HEK293 (cell line): ENCODE measurements around the gene CLIC3.
A peak's percentile ranks its signal among the peaks of the same experiment; 100 is the strongest.

Experiments
- EGR2 ChIP-seq: fragments of 450-650 bp; formaldehyde crosslinking; IDR thresholded peaks from 2 replicates; pipeline ENCODE4 v1.5.1; 2016; ENCODE audit warnings: low read depth, missing biosample characterization, missing genetic modification characterization
- KLF7 ChIP-seq: fragments of 450-650 bp; formaldehyde crosslinking; IDR thresholded peaks from 2 replicates; pipeline ENCODE4 v1.5.1; 2016; ENCODE audit warnings: missing biosample characterization, missing genetic modification characterization, borderline replicate concordance
- MYNN ChIP-seq: fragments of 450-650 bp; formaldehyde crosslinking; IDR thresholded peaks from 2 replicates; pipeline ENCODE4 v1.5.1; 2016; ENCODE audit warnings: missing biosample characterization, missing genetic modification characterization, borderline replicate concordance
- SALL2 ChIP-seq: fragments of 450-650 bp; formaldehyde crosslinking; IDR thresholded peaks from 2 replicates; pipeline ENCODE4 v1.5.0; 2017; ENCODE audit warnings: missing biosample characterization, mild to moderate bottlenecking, missing genetic modification characterization, borderline replicate concordance
- ZNF146 ChIP-seq: fragments of 450-650 bp; formaldehyde crosslinking; IDR thresholded peaks from 2 replicates; pipeline ENCODE4 v1.5.1; 2016; ENCODE audit warnings: missing biosample characterization, missing genetic modification characterization
- ZNF175 ChIP-seq: fragments of 450-650 bp; formaldehyde crosslinking; IDR thresholded peaks from 2 replicates; pipeline ENCODE4 v1.5.1; 2016; ENCODE audit warnings: missing biosample characterization, missing genetic modification characterization
- ZNF214 ChIP-seq: fragments of 450-650 bp; formaldehyde crosslinking; IDR thresholded peaks from 2 replicates; pipeline ENCODE4 v1.5.1; 2017; ENCODE audit warnings: missing biosample characterization, mild to moderate bottlenecking, missing genetic modification characterization, borderline replicate concordance
- ZNF24 ChIP-seq: fragments of 450-650 bp; formaldehyde crosslinking; IDR thresholded peaks from 2 replicates; pipeline ENCODE4 v1.5.1; 2016; ENCODE audit warnings: missing biosample characterization, missing genetic modification characterization
- ZNF248 ChIP-seq: fragments of 450-650 bp; formaldehyde crosslinking; IDR thresholded peaks from 2 replicates; pipeline ENCODE4 v1.5.1; 2017; ENCODE audit warnings: missing biosample characterization, missing genetic modification characterization
- ZNF266 ChIP-seq: fragments of 450-650 bp; formaldehyde crosslinking; IDR thresholded peaks from 2 replicates; pipeline ENCODE4 v1.5.1; 2016; ENCODE audit warnings: missing biosample characterization, missing genetic modification characterization, low read depth
- ZNF423 ChIP-seq: fragments of 450-650 bp; formaldehyde crosslinking; IDR thresholded peaks from 2 replicates; pipeline ENCODE4 v1.5.1; 2016; ENCODE audit warnings: missing biosample characterization, missing genetic modification characterization
- ZNF530 ChIP-seq: fragments of 450-650 bp; formaldehyde crosslinking; IDR thresholded peaks from 2 replicates; pipeline ENCODE4 v1.5.1; 2016; ENCODE audit warnings: low read depth, missing biosample characterization, missing genetic modification characterization
- ZNF654 ChIP-seq: fragments of 450-650 bp; formaldehyde crosslinking; IDR thresholded peaks from 2 replicates; pipeline ENCODE4 v1.5.1; 2016; ENCODE audit warnings: low read depth, missing biosample characterization, missing genetic modification characterization
- ZNF658 ChIP-seq: fragments of 450-650 bp; formaldehyde crosslinking; IDR thresholded peaks from 2 replicates; pipeline ENCODE4; 2016; ENCODE audit warnings: missing biosample characterization, missing genetic modification characterization
- ZNF660 ChIP-seq: fragments of 450-650 bp; IDR thresholded peaks from 2 replicates; pipeline ENCODE4 v1.5.1; 2018; ENCODE audit warnings: missing biosample characterization, mild to moderate bottlenecking, missing genetic modification characterization
- ZXDB ChIP-seq: fragments of 450-650 bp; formaldehyde crosslinking; IDR thresholded peaks from 2 replicates; pipeline ENCODE4 v1.5.1; 2016; ENCODE audit warnings: missing biosample characterization, missing genetic modification characterization
- TF ChIP-seq, protein P1 (sequence below): fragments of 450-650 bp; formaldehyde crosslinking; IDR thresholded peaks from 2 replicates; pipeline ENCODE4 v1.5.1; 2016; ENCODE audit warnings: missing biosample characterization, missing genetic modification characterization
- TF ChIP-seq, protein P2 (sequence below): fragments of 450-650 bp; formaldehyde crosslinking; IDR thresholded peaks from 2 replicates; pipeline ENCODE4 v1.5.1; 2016; ENCODE audit warnings: missing biosample characterization, missing genetic modification characterization
- TF ChIP-seq, protein P3 (sequence below): fragments of 450-650 bp; formaldehyde crosslinking; IDR thresholded peaks from 2 replicates; pipeline ENCODE4 v1.5.1; 2016; ENCODE audit warnings: missing biosample characterization, missing genetic modification characterization
- TF ChIP-seq, protein P4 (sequence below): fragments of 450-650 bp; formaldehyde crosslinking; IDR thresholded peaks from 2 replicates; pipeline ENCODE4 v1.5.1; 2016; ENCODE audit warnings: missing biosample characterization, missing genetic modification characterization
- TF ChIP-seq, protein P5 (sequence below): fragments of 450-650 bp; formaldehyde crosslinking; IDR thresholded peaks from 2 replicates; pipeline ENCODE4 v1.5.1; 2017; ENCODE audit warnings: missing biosample characterization, missing genetic modification characterization
- TF ChIP-seq, protein P6 (sequence below): fragments of 450-650 bp; formaldehyde crosslinking; IDR thresholded peaks from 2 replicates; pipeline ENCODE4 v1.5.1; 2016; ENCODE audit warnings: missing biosample characterization, missing genetic modification characterization
- TF ChIP-seq, protein P7 (sequence below): fragments of 450-650 bp; formaldehyde crosslinking; IDR thresholded peaks from 2 replicates; pipeline ENCODE4 v1.5.1; 2016; ENCODE audit warnings: missing biosample characterization, missing genetic modification characterization

The CLIC3 gene

DNA sequence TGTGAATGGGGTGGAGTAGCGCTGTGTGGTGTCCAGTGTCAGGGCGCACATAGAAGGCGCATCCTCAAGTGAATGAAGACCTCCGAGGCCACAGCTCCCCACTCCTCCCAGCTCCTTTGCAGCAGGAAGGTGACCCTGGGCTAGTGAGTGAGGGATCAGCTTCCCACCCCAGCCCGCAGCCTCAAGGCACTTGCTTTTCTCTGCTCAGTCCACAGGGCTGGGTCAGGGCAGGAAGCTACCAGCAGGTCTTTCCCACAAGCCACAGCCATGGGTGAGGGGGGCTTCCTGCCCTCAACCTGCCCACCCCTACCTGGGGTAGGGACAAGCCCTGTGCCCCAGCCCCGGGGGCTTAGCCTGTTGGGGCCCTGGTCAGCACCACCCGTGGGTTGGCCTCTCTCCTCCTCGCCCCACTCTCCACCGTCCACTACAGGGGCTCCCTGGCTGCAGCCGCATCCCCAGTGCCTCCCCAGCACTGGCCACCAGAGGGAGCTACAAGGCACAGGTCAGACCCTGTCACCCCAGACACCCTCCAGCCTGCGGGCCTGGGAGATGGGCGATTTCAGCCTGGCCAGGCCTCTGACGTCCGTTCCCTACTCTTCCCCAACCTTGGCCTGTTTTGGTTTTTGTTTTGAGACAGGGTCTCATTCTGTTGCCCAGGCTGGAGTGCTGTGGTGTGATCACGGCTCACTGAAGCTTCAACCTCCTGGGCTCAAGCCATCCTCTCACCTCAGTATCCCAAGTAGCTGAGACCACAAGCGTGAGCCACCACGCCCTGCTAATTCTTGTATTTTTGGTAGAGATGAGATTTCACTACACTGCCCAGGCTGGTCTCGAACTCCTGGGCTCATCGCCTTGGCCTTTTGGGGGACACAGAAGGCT is 32.9 kb upstream of the CLIC3 start (continued):
- TF ChIP-seq, protein P1, sequence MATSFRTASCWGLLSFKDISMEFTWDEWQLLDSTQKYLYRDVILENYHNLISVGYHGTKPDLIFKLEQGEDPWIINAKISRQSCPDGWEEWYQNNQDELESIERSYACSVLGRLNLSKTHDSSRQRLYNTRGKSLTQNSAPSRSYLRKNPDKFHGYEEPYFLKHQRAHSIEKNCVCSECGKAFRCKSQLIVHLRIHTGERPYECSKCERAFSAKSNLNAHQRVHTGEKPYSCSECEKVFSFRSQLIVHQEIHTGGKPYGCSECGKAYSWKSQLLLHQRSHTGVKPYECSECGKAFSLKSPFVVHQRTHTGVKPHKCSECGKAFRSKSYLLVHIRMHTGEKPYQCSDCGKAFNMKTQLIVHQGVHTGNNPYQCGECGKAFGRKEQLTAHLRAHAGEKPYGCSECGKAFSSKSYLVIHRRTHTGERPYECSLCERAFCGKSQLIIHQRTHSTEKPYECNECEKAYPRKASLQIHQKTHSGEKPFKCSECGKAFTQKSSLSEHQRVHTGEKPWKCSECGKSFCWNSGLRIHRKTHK (tag by site-specific recombination): no peak
- no peak for TF ChIP-seq ZNF658 (tag by site-specific recombination)
- no peak for TF ChIP-seq ZNF24 (tag by site-specific recombination)
- no peak for TF ChIP-seq ZNF266
- TF ChIP-seq ZNF423 (tag by site-specific recombination): no peak
- TF ChIP-seq ZNF530: no peak
- peak; percentile 63; the same call in 1 of the 2 replicates for TF ChIP-seq KLF7 (tag by site-specific recombination)
- TF ChIP-seq EGR2: no peak
- TF ChIP-seq, protein P2, sequence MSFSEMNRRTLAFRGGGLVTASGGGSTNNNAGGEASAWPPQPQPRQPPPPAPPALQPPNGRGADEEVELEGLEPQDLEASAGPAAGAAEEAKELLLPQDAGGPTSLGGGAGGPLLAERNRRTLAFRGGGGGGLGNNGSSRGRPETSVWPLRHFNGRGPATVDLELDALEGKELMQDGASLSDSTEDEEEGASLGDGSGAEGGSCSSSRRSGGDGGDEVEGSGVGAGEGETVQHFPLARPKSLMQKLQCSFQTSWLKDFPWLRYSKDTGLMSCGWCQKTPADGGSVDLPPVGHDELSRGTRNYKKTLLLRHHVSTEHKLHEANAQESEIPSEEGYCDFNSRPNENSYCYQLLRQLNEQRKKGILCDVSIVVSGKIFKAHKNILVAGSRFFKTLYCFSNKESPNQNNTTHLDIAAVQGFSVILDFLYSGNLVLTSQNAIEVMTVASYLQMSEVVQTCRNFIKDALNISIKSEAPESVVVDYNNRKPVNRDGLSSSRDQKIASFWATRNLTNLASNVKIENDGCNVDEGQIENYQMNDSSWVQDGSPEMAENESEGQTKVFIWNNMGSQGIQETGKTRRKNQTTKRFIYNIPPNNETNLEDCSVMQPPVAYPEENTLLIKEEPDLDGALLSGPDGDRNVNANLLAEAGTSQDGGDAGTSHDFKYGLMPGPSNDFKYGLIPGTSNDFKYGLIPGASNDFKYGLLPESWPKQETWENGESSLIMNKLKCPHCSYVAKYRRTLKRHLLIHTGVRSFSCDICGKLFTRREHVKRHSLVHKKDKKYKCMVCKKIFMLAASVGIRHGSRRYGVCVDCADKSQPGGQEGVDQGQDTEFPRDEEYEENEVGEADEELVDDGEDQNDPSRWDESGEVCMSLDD: peak; percentile 83
- TF ChIP-seq, protein P3, sequence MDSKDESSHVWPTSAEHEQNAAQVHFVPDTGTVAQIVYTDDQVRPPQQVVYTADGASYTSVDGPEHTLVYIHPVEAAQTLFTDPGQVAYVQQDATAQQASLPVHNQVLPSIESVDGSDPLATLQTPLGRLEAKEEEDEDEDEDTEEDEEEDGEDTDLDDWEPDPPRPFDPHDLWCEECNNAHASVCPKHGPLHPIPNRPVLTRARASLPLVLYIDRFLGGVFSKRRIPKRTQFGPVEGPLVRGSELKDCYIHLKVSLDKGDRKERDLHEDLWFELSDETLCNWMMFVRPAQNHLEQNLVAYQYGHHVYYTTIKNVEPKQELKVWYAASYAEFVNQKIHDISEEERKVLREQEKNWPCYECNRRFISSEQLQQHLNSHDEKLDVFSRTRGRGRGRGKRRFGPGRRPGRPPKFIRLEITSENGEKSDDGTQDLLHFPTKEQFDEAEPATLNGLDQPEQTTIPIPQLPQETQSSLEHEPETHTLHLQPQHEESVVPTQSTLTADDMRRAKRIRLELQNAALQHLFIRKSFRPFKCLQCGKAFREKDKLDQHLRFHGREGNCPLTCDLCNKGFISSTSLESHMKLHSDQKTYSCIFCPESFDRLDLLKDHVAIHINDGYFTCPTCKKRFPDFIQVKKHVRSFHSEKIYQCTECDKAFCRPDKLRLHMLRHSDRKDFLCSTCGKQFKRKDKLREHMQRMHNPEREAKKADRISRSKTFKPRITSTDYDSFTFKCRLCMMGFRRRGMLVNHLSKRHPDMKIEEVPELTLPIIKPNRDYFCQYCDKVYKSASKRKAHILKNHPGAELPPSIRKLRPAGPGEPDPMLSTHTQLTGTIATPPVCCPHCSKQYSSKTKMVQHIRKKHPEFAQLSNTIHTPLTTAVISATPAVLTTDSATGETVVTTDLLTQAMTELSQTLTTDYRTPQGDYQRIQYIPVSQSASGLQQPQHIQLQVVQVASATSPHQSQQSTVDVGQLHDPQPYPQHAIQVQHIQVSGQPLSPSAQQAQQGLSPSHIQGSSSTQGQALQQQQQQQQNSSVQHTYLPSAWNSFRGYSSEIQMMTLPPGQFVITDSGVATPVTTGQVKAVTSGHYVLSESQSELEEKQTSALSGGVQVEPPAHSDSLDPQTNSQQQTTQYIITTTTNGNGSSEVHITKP (tag by site-specific recombination): no peak
- no peak for TF ChIP-seq MYNN (tag by site-specific recombination)
- no peak for TF ChIP-seq SALL2 (tag by site-specific recombination)
- TF ChIP-seq ZXDB (tag by site-specific recombination): no peak
- TF ChIP-seq, protein P4, sequence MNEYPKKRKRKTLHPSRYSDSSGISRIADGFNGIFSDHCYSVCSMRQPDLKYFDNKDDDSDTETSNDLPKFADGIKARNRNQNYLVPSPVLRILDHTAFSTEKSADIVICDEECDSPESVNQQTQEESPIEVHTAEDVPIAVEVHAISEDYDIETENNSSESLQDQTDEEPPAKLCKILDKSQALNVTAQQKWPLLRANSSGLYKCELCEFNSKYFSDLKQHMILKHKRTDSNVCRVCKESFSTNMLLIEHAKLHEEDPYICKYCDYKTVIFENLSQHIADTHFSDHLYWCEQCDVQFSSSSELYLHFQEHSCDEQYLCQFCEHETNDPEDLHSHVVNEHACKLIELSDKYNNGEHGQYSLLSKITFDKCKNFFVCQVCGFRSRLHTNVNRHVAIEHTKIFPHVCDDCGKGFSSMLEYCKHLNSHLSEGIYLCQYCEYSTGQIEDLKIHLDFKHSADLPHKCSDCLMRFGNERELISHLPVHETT: peak; percentile 50; the same call in 1 of the 2 replicates
- TF ChIP-seq, protein P5, sequence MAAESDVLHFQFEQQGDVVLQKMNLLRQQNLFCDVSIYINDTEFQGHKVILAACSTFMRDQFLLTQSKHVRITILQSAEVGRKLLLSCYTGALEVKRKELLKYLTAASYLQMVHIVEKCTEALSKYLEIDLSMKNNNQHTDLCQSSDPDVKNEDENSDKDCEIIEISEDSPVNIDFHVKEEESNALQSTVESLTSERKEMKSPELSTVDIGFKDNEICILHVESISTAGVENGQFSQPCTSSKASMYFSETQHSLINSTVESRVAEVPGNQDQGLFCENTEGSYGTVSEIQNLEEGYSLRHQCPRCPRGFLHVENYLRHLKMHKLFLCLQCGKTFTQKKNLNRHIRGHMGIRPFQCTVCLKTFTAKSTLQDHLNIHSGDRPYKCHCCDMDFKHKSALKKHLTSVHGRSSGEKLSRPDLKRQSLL (tag by site-specific recombination): no peak
- peak; percentile 27 for TF ChIP-seq ZNF654 (tag by site-specific recombination)
- no peak for TF ChIP-seq ZNF175 (tag by site-specific recombination)
- TF ChIP-seq, protein P6, sequence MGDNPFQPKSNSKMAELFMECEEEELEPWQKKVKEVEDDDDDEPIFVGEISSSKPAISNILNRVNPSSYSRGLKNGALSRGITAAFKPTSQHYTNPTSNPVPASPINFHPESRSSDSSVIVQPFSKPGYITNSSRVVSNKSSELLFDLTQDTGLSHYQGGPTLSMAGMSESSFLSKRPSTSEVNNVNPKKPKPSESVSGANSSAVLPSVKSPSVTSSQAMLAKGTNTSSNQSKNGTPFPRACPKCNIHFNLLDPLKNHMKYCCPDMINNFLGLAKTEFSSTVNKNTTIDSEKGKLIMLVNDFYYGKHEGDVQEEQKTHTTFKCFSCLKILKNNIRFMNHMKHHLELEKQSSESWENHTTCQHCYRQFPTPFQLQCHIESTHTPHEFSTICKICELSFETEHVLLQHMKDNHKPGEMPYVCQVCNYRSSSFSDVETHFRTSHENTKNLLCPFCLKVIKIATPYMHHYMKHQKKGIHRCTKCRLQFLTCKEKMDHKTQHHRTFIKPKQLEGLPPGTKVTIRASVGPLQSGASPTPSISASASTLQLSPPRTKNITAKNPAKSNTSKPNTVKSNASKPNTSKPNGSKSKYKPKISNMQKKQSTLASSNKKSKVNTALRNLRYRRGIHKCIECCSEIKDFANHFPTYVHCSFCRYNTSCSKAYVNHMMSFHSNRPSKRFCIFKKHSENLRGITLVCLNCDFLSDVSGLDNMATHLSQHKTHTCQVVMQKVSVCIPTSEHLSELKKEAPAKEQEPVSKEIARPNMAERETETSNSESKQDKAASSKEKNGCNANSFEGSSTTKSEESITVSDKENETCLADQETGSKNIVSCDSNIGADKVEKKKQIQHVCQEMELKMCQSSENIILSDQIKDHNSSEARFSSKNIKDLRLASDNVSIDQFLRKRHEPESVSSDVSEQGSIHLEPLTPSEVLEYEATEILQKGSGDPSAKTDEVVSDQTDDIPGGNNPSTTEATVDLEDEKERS (tag by site-specific recombination): no peak
- TF ChIP-seq, protein P7, sequence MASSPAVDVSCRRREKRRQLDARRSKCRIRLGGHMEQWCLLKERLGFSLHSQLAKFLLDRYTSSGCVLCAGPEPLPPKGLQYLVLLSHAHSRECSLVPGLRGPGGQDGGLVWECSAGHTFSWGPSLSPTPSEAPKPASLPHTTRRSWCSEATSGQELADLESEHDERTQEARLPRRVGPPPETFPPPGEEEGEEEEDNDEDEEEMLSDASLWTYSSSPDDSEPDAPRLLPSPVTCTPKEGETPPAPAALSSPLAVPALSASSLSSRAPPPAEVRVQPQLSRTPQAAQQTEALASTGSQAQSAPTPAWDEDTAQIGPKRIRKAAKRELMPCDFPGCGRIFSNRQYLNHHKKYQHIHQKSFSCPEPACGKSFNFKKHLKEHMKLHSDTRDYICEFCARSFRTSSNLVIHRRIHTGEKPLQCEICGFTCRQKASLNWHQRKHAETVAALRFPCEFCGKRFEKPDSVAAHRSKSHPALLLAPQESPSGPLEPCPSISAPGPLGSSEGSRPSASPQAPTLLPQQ (tag by site-specific recombination): no peak
- no peak for TF ChIP-seq ZNF214 (tag by site-specific recombination)
- TF ChIP-seq ZNF660 (tag by site-specific recombination): 0 out of 2 replicates have a peak, but pooled peaks have one; percentile 31
- TF ChIP-seq ZNF248 (tag by site-specific recombination): no peak
- no peak for TF ChIP-seq ZNF146 (tag by site-specific recombination)
